Upper lobe of left lung (tissue), 4 donors: ENCODE results near the gene GRHL3.

Source experiments
- CTCF ChIP-seq, 6 experiments: fragments of 450-650 bp in 4 of 6; fragments of 200-600 bp in 2 of 6; sonication (generic) in 2 of 6; IDR thresholded peaks; one replicate each; pipeline ENCODE4 v1.5.1; 2016 to 2019; ENCODE audit warnings: antibody characterized with exemption in 6 of 6
- EP300 ChIP-seq, 4 donors: sonication (generic); formaldehyde crosslinking; IDR thresholded peaks; one replicate each; pipeline ENCODE4 v1.5.1; 2017; ENCODE audit warnings: antibody characterized with exemption in 4 of 4, control low read depth in 2 of 4
- POLR2AphosphoS5 ChIP-seq, 2 donors: sonication (generic); formaldehyde crosslinking; IDR thresholded peaks; one replicate each; pipeline ENCODE4 v1.5.1; 2017; ENCODE audit warnings: antibody characterized with exemption in 2 of 2

GRCh38 chr1:24284156-24284471 lies 35.0 kb upstream of the GRHL3 start:
- TF ChIP-seq CTCF (IDR thresholded peaks at IDR 0.05) (no peak), EP300 (IDR thresholded peaks at IDR 0.05) (no peak), POLR2AphosphoS5 (IDR thresholded peaks at IDR 0.05) (no peak)
